GM12891 (cell line): ENCODE data around the gene PRLR.
A peak's percentile ranks its signal among the peaks of the same experiment; 100 is the strongest.

ENCODE experiments used
- DNase-seq: peaks from one replicate; pipeline ENCODE4 v3.0.0; 2011; ENCODE audit warnings: low spot score; ENCODE audit not compliant: insufficient read length
- FAIRE-seq: peaks from 2 replicates; lab custom pipeline; 2011; peaks lifted over from hg19 to GRCh38; lab: Jason Lieb, UNC
- PAX5 ChIP-seq: IDR thresholded peaks from 2 replicates; pipeline ENCODE4 v1.6.1; 2011; ENCODE audit warnings: low read length, moderate library complexity, mild to moderate bottlenecking; ENCODE audit not compliant: insufficient read depth, severe bottlenecking
- POLR2A ChIP-seq: IDR thresholded peaks from 2 replicates; pipeline ENCODE4 v1.6.1; 2011; ENCODE audit warnings: low read depth, low read length, control low read depth
- POLR2AphosphoS5 ChIP-seq: IDR thresholded peaks from 2 replicates; pipeline ENCODE4 v1.6.1; 2011; ENCODE audit warnings: low read depth, low read length, control low read depth
- POU2F2 ChIP-seq: IDR thresholded peaks from 2 replicates; pipeline ENCODE4 v1.6.1; 2011; ENCODE audit warnings: low read depth, mild to moderate bottlenecking, control low read depth, low read length, moderate library complexity
- SPI1 ChIP-seq: IDR thresholded peaks from 2 replicates; pipeline ENCODE4 v1.6.1; 2011; ENCODE audit warnings: low read depth, low read length, control low read depth
- TAF1 ChIP-seq: IDR thresholded peaks from 2 replicates; pipeline ENCODE4 v1.6.1; 2011; ENCODE audit warnings: low read depth, low read length, control low read depth

The PRLR gene

DNA sequence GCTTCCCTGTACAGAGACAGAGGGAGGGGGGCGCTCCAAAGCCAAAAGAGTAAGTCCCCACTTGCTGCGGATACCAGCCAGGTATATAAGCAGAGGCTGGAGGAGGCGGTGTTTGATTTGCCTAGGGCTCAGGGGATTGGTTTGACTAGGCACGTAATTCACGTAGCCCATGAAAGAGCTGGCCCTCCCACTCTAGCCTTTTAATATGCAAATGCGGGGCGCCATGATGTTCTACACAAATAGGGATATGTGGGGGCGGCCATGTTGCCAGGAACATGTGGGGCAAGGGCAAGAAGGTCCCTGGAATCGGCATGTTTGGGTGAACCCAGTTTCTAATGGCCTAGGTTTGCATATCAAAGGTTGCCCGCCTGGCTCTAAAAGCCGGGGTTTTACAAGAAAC is 3.3 kb upstream of the PRLR start:
- TF ChIP-seq SPI1 (no peak), POLR2A (no peak), POU2F2 (no peak), TAF1 (no peak), POLR2AphosphoS5 (no peak), PAX5 (no peak)
- FAIRE-seq (no peak), DNase-seq (no peak)

DNA sequence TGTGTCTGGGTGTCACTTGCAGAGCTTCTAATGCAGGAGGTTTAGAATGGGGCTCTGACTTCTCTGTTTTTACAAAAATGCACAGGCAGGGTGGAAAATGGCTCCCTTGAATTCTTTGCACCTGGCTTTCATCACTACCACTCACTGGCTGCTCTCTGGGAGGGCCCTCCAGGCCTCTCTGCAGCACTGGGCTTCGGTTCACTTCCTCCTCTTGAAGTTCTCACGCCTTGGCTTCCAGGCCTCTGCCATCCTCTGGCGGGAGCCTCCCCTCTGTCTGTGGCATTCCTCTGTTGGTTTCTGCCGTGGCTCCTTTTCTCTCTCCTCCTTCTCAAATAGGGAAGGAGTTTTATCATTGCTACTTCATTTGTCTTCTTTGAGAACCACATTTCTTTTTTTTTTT is 2.8 kb upstream of the PRLR start:
- TF ChIP-seq POU2F2, result no peak
- no peak for TF ChIP-seq SPI1
- TF ChIP-seq TAF1, result no peak
- TF ChIP-seq PAX5, result no peak
- no peak for TF ChIP-seq POLR2AphosphoS5
- no peak for TF ChIP-seq POLR2A
- FAIRE-seq (no peak), DNase-seq (no peak)

DNA sequence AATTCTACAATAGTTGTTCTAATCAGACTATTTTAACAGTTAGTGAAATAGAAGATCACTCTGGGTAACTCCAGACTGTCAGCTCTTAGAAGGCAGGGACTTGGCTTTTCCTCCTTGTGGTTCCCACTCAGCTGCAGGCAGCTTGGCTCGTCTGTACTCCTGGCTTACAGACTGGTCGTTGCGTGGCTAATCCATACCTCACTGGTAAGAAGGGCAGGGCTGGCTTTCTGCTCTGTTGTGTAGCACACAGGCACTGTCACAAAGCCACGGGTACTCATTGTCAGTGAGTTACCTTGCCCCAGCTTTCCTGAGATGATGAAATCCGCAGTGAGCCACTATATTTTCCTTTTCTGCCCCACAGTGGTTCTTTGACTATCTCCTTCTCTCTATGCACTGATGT is 1.8 kb upstream of the PRLR start:
- DNase-seq (no peak), FAIRE-seq (no peak)
- TF ChIP-seq PAX5 (no peak), POLR2AphosphoS5 (no peak), SPI1 (no peak), POLR2A (no peak), TAF1 (no peak), POU2F2 (no peak)

DNA sequence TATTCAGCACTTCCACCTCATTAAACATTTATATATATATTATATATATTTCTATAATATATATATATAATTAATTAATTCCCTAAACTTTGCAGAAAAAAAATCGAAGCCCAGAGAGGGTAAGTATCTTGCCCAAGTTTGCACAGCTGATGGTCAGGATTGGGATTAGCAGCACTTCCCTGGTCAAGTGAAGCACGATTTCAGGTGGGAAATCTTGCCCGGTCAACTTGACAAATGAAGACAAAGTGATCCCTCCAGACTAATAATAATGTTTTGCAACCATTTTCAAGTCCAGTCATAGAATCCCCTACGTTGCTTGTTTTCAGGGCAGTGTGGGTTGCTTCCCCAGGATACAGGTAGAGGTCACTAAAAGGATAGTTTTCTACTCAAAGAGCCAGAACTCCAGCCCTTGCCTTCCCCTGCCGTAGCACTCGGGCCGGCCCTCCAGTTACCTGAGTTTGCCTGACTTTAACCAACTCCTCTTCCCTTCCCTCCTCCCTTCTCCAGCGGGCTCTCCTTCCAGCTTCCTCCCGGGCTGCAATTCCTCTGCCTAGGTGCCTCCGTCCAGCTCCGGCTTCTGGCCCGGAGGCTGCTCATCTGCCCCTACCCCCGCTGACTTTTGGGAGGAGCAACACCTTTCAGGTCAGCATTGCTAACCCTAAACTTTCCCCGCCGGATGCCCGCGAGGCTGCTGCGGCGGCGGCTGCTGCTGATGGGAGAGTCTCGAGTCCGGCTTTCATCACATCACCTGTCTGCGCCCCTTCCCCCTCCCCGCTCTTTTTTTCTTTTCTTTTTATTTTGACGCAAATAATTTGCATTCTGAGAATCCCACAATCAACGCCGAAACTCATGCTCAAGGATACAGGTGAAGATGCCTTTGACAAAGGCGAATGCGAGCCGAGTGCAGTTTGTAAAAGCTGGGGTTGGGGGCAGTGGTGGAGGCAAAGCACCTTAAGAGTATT is 930 bp downstream of the PRLR start:
- DNase-seq, result peak; percentile 22
- no peak for TF ChIP-seq PAX5
- TF ChIP-seq POLR2AphosphoS5, result no peak
- TF ChIP-seq POLR2A, result no peak
- TF ChIP-seq TAF1, result no peak
- no peak for TF ChIP-seq SPI1
- 0 out of 2 replicates have a peak, but pooled peaks have one; percentile 10 for TF ChIP-seq POU2F2
- peak; percentile 16 for FAIRE-seq

DNA sequence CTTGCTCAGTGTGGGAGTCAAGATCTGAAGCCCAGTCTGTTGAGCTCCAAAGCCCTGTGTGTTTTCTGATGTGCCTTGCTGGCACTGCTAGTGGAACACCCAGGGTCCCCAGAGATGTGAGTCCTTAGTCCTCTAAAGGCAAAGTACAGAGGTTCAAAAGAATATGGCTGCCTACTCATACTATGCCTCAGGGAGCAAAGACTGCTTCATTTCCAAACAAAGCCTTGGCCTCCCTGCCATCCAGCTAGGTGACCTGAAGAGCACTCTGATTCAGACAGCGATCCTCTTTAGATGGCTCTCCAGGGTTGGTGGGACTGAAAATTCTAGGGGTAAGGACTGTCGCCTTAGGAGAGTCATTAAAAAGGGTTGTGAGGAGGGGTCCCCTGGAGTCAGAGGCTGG is 2.0 kb downstream of the PRLR start:
- FAIRE-seq (no peak), DNase-seq (no peak)
- TF ChIP-seq PAX5 (no peak), SPI1 (no peak), POLR2AphosphoS5 (no peak), POLR2A (no peak), POU2F2 (no peak), TAF1 (no peak)

DNA sequence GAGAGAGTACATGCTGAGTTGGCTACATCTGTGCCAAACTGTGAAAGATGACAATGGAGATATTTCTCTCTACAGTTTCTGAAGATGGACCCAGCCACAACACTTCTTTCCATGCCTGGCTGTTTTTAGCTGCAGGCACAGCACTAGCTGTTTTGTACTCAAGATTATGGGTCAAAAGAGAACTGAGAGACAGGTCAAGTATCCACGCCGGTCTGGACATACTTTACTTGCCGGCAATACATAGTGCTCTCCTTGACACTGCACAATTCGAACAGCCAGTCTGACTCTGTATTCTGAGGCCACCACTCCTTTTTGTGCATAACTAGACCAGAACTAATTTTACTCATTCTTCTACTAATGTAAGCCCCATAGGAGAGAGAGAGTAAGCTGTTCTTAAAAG is 2.6 kb downstream of the PRLR start:
- no peak for DNase-seq
- no peak for TF ChIP-seq SPI1
- no peak for TF ChIP-seq POLR2A
- no peak for TF ChIP-seq POLR2AphosphoS5
- no peak for TF ChIP-seq POU2F2
- TF ChIP-seq PAX5, result no peak
- no peak for TF ChIP-seq TAF1
- FAIRE-seq, result no peak

DNA sequence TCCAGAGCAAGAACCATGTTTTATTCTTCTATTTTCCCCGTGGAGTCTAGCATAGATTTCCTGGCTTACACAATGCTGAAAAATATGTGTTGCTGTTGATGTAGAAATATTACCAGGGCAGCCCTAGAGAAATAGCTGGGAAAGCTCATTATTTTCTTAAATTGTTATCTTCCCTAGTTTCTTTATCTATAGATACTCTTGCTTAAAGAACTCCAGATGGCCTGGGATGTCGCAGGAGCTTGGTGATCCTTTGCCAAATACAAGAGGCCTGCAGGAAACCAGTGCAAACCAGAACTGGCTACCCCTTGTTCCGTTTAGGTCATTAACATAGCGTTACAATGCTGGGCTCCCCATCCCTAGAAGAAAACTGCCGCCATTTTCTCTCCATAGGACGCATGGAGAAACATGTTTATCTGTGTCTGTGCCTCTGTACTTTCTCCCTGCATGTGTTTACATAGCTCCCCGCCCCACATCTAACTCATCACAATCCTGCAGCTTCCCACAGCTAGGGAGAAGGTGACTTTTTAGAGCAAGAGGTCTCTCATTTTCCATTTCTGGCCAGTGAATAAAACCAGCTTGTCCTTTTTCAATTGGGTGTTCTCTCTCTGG is 6.4 kb downstream of the PRLR start:
- FAIRE-seq (no peak), DNase-seq (no peak)
- TF ChIP-seq POLR2A (no peak), POU2F2 (no peak), SPI1 (no peak), PAX5 (no peak), POLR2AphosphoS5 (no peak), TAF1 (no peak)

DNA sequence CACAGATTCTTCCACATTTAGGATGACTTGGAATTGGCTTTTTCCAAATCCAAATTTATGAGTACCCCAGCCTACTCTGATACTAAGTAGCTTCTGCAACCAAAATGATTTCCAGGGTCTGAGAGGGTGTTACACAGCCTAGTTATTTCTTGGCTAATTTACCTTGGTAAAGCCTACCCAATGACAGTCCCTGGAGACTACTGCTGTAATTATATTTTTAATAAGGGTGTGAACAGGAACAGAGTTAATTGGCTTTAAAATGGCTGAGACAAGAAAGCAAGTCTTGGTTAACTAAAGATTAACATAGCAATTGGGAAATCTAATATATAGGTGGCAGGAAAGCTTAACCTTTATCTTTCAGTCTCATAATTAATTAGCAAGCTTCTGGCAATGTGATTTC is 9.3 kb downstream of the PRLR start:
- DNase-seq (no peak), FAIRE-seq (no peak)
- TF ChIP-seq POLR2A, result no peak
- TF ChIP-seq POU2F2, result no peak
- TF ChIP-seq POLR2AphosphoS5, result no peak
- no peak for TF ChIP-seq PAX5

DNA sequence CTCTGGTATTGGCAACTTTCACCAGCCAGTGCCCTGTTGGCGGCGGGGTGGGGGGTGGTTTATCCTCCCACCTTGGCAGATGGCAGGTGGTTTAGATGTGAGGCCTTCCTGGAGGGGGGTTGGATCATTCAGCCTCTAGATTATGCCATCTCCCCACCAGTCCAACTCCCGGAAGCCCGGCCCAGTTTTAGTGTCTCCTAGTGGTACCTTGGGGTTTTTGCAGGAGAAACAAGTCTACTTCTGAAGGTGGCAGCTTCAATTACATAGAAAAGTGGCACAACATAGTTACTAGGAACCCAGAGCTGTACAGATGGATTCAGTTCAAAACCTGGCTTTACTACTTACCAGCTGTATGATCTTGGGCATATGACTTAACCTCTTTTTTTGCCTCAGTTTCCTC is 11.3 kb downstream of the PRLR start:
- TF ChIP-seq POU2F2 (no peak), POLR2A (no peak), TAF1 (no peak), POLR2AphosphoS5 (no peak), PAX5 (no peak), SPI1 (no peak)
- FAIRE-seq (no peak), DNase-seq (no peak)
